T-helper 1 cell treated with Interleukin-12 subunit alpha and Interleukin-12 subunit beta and Interleukin-4 antibody, amounts not matched to agents 30 μg/mL and 1 μg/mL, for 36 hours (primary cell): ENCODE measurements around the gene ATXN7L2.

Experiments used
- H3K27ac Mint-ChIP-seq: one replicate; pipeline ENCODE4 v1.8.0; 2021; ENCODE audit warnings: mild to moderate bottlenecking, mixed read lengths
- H3K27me3 Mint-ChIP-seq: one replicate; pipeline ENCODE4 v1.8.0; 2021; ENCODE audit warnings: low read depth, mixed read lengths
- H3K36me3 Mint-ChIP-seq: one replicate; pipeline ENCODE4 v1.8.0; 2021; ENCODE audit warnings: low read depth, mixed read lengths
- H3K4me1 Mint-ChIP-seq: one replicate; pipeline ENCODE4 v1.8.0; 2021; ENCODE audit warnings: low read depth, mixed read lengths
- H3K4me3 Mint-ChIP-seq: one replicate; pipeline ENCODE4 v1.8.0; 2021; ENCODE audit warnings: mild to moderate bottlenecking, moderate library complexity, mixed read lengths
- H3K9me3 Mint-ChIP-seq: one replicate; pipeline ENCODE4 v1.8.0; 2021; ENCODE audit warnings: mixed read lengths

Gene ATXN7L2

GRCh38 chr1:109534307-109534858 is 50.7 kb downstream of the ATXN7L2 start:
- Mint-ChIP-seq H3K27me3 (no peaks in the 10 kb centered on the region), H3K27ac (no peak overlapping the region), H3K4me3 (no peak overlapping the region), H3K36me3 (no peaks in the 10 kb centered on the region), H3K4me1 (peaks cover 20% of the 10 kb centered on the region), H3K9me3 (no peaks in the 10 kb centered on the region)

GRCh38 chr1:109535481-109535880 is 51.8 kb downstream of the ATXN7L2 start:
- Mint-ChIP-seq H3K27ac (no peak overlapping the region), H3K4me1 (peaks cover 20% of the 10 kb centered on the region), H3K27me3 (no peaks in the 10 kb centered on the region), H3K4me3 (no peak overlapping the region), H3K9me3 (no peaks in the 10 kb centered on the region), H3K36me3 (no peaks in the 10 kb centered on the region)

GRCh38 chr1:109535971-109536491 is 52.3 kb downstream of the ATXN7L2 start:
- H3K27ac Mint-ChIP-seq = no peak overlapping the region
- no peaks in the 10 kb centered on the region for H3K36me3 Mint-ChIP-seq
- H3K4me3 Mint-ChIP-seq = no peak overlapping the region
- H3K4me1 Mint-ChIP-seq = peaks cover 17% of the 10 kb centered on the region
- no peaks in the 10 kb centered on the region for H3K9me3 Mint-ChIP-seq
- no peaks in the 10 kb centered on the region for H3K27me3 Mint-ChIP-seq

- H3K27me3 Mint-ChIP-seq = no peaks in the 10 kb centered on the region
- H3K36me3 Mint-ChIP-seq = no peaks in the 10 kb centered on the region
- peaks cover 3% of the 10 kb centered on the region for H3K4me1 Mint-ChIP-seq
- H3K4me3 Mint-ChIP-seq = no peak overlapping the region
- H3K9me3 Mint-ChIP-seq = no peaks in the 10 kb centered on the region
- H3K27ac Mint-ChIP-seq = no peak overlapping the region
These were observed 53.9 kb downstream of the ATXN7L2 start for GRCh38 chr1:109537450-109538178.

DNA sequence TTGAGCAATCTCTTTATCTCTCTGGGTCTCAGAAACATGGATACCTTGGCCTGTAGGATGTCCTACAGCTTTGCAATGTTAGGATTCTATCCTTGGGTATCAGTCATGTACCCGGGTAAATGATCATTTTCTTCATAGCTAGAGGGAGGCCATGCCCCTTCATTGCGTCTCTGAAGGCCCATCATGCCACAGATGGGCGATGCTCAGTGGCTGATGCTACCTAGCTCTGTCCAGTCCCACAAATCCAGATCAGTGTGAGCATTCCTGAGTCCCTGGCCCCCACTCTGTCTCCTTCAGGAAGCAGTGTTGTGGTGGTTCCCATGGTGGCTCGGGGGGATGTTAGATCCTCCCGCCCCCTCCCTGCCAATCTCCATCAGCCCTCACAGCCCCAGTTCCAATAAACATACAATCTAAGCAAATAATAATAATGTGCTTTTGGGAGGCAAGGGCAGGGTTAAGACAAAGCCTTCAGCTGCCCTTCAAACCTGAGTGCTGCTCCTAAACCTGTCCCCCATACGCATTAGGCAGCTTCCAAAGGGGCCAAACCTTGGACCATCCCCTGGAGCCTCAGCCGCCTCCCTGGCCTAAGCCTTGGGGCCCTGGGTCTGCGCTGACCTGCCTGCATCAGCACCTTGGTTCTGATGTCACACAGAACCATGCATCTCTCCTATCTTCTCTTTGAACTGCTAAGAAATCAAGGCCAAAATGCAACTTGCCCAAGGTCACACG is 55.3 kb downstream of the ATXN7L2 start:
- H3K4me1 Mint-ChIP-seq = no peaks in the 10 kb centered on the region
- no peaks in the 10 kb centered on the region for H3K36me3 Mint-ChIP-seq
- H3K4me3 Mint-ChIP-seq = no peak overlapping the region
- H3K27me3 Mint-ChIP-seq = no peaks in the 10 kb centered on the region
- H3K27ac Mint-ChIP-seq = no peak overlapping the region
- H3K9me3 Mint-ChIP-seq = no peaks in the 10 kb centered on the region

DNA sequence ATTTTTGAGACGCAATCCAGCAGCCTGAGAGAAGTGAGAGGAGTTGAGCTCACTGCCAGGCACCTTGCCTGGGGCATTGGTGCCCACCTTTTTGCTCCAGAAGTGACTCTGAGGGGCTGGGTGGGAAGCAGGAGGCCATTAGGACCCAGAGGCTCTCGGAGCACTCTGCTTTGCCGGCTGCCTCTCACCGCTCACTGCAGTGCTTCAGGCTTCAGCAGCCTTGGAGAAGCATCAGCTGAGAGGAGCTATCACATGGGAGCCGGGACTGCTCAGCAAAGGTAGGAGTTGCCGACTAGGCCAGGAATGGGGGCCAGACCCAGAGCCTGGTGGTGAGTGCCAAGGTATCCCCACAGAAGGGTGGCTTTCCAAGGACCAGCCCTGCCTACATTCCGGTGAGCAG is 56.0 kb downstream of the ATXN7L2 start, which contains the start of gene GPR61:
Gene GPR61 (plus strand): TSS at position 197 of the 400 bp plus-strand sequence. CDS start 3,151 bp downstream, outside the sequence.
- H3K9me3 Mint-ChIP-seq = no peaks in the 10 kb centered on the region
- no peak within 1 kb of the TSS for H3K27ac Mint-ChIP-seq
- no peaks in the 10 kb centered on the region for H3K36me3 Mint-ChIP-seq
- H3K4me1 Mint-ChIP-seq = no peaks in the 10 kb centered on the region
- no peaks in the 10 kb centered on the region for H3K27me3 Mint-ChIP-seq
- no peak within 1 kb of the TSS for H3K4me3 Mint-ChIP-seq

DNA sequence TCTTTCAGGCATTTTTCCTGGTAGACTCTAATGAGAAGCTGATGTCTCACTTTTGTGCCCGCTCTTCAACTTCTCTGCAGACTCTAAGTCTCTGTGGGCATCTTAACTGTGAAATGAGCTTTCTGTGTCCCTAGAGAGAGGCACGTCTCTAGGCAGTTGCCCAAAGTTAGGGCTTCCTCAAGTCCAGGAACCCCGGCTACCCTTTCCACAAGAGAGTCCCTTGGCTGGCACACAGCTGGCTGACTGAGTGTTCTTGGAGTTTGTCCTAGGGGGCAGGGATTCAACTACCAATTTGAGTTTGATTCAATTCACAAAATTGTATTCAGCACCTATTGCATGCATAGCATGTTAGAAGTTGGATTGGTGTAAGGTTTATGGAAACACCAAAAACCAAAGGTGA is 57.4 kb downstream of the ATXN7L2 start:
- H3K27ac Mint-ChIP-seq = no peak overlapping the region
- no peak overlapping the region for H3K4me3 Mint-ChIP-seq
- no peaks in the 10 kb centered on the region for H3K9me3 Mint-ChIP-seq
- H3K4me1 Mint-ChIP-seq = no peaks in the 10 kb centered on the region
- no peaks in the 10 kb centered on the region for H3K36me3 Mint-ChIP-seq
- no peaks in the 10 kb centered on the region for H3K27me3 Mint-ChIP-seq
